ENCODE results near the gene PLSCR1.
"Not testable (repeated sequence)": the region's sequence is repeated elsewhere in the genome, so short reads cannot be mapped to it uniquely, and the experiment has no call there.

PLSCR1 gene

DNA sequence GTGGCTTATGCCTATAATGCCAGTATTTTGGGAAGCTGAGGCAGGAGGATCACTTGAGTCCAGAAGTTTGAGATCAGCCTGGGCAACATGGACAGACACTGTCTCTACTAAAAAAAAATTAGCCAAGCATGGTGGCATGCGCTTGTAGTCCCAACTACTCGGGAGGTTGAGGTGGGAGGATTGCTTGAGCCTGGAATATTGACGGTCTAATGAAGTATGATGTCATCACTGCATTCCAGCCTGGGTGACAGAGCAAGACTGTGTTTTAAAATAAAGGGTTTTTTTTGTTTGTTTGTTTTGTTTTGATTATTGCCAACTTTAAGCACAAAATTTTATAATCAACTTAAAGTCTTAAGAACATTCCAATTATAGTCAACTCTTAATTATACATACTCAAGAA lies 6.8 kb downstream of the PLSCR1 start:
- Histone ChIP-seq H3K36me3 (ENCODE audit: control insufficient read depth, insufficient read depth, low read length) (peaks cover 4% of the 10 kb centered on the region; the same call in 1 of the 2 replicates), H3K9me3 (ENCODE audit: control insufficient read depth, insufficient read depth, low read length) (no peaks in the 10 kb centered on the region; the same call in 1 of the 2 replicates), H3K27ac (ENCODE audit: low read length) (no peak overlapping the region), H3K27me3 (ENCODE audit: control insufficient read depth, insufficient read depth, low read length) (no peaks in the 10 kb centered on the region), H3K4me1 (ENCODE audit: control insufficient read depth, insufficient read depth, low read length) (peaks cover 4% of the 10 kb centered on the region; the same call in 1 of the 2 replicates), H3K4me3 (ENCODE audit: low read length) (no peak overlapping the region)
- no peak for DNase-seq (ENCODE audit: low read depth, low spot score)
- WGBS (ENCODE audit: insufficient coverage, insufficient read length): no CpG with 5 or more reads among the region's 3 CpGs

DNA sequence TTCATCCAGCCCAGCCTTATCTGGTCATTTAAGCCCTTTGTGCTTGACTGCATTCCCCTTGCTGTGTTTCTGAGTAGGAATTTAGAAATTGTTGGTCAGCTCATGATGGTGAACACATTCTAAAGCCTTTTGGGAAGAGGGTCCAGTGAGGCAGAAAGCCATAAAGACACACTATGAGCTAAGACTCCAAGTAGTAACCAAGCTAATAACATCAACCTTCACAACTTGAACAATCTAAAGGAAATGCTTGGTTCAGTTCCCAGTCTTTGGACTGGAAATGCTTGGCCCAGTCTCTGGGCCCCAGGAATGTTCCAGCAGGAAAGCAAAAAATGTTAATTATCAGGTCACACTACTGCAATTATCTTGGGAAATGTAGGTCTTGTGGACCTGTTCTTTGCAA lies 7.7 kb downstream of the PLSCR1 start:
- H3K4me3 ChIP-seq (ENCODE audit: low read length): no peak overlapping the region

GRCh38 chr3:146532406-146532805 lies 12.0 kb downstream of the PLSCR1 start:
- Histone ChIP-seq H3K36me3 (ENCODE audit: control insufficient read depth, insufficient read depth, low read length) (no peaks in the 10 kb centered on the region), H3K27me3 (ENCODE audit: control insufficient read depth, insufficient read depth, low read length) (no peaks in the 10 kb centered on the region), H3K4me1 (ENCODE audit: control insufficient read depth, insufficient read depth, low read length) (peaks cover 3% of the 10 kb centered on the region; the same call in 1 of the 2 replicates), H3K27ac (ENCODE audit: low read length) (no peak overlapping the region), H3K9me3 (ENCODE audit: control insufficient read depth, insufficient read depth, low read length) (no peaks in the 10 kb centered on the region), H3K4me3 (ENCODE audit: low read length) (no peak overlapping the region)
- no peak for DNase-seq (ENCODE audit: low read depth, low spot score)
- no CpG with 5 or more reads among the region's 2 CpGs for WGBS (ENCODE audit: insufficient coverage, insufficient read length)

More for the DNA sequence above, 7.7 kb downstream of the PLSCR1 start:
- Histone ChIP-seq H3K27ac (ENCODE audit: low read length) (no peak overlapping the region), H3K27me3 (ENCODE audit: control insufficient read depth, insufficient read depth, low read length) (no peaks in the 10 kb centered on the region), H3K36me3 (ENCODE audit: control insufficient read depth, insufficient read depth, low read length) (peaks cover 4% of the 10 kb centered on the region; the same call in 1 of the 2 replicates), H3K9me3 (ENCODE audit: control insufficient read depth, insufficient read depth, low read length) (no peaks in the 10 kb centered on the region; the same call in 1 of the 2 replicates), H3K4me1 (ENCODE audit: control insufficient read depth, insufficient read depth, low read length) (peaks cover 3% of the 10 kb centered on the region; the same call in 1 of the 2 replicates)
- no peak for DNase-seq (ENCODE audit: low read depth, low spot score)

DNA sequence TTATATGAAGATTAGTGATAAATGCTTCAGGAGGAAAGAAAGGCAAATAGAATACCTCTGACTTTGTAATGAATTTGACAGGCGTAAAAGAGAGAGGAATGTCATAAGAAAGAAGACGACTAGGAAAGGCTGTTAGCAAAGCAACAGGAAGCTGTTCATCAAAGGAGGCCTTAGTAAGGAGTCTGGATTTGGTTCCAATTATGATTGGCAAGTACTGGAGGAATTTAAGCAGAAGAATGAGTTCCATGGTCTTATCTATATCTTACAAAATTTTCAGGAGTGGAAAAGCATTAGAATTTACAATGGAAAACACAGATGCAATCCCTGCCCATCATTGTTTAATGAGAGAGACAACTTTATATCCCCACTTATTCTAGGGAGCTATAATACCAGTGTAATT lies 13.8 kb downstream of the PLSCR1 start:
- H3K4me1 ChIP-seq (ENCODE audit: control insufficient read depth, insufficient read depth, low read length): peaks cover 3% of the 10 kb centered on the region; the same call in 1 of the 2 replicates
- no peaks in the 10 kb centered on the region for H3K9me3 ChIP-seq (ENCODE audit: control insufficient read depth, insufficient read depth, low read length)
- H3K27me3 ChIP-seq (ENCODE audit: control insufficient read depth, insufficient read depth, low read length): no peaks in the 10 kb centered on the region
- no peaks in the 10 kb centered on the region; the same call in 1 of the 2 replicates for H3K36me3 ChIP-seq (ENCODE audit: control insufficient read depth, insufficient read depth, low read length)
- no CpG with 5 or more reads among the region's 2 CpGs for WGBS (ENCODE audit: insufficient coverage, insufficient read length)
- no peak for DNase-seq (ENCODE audit: low read depth, low spot score)
- H3K27ac ChIP-seq (ENCODE audit: low read length): no peak overlapping the region
- no peak overlapping the region for H3K4me3 ChIP-seq (ENCODE audit: low read length)

GRCh38 chr3:146529021-146529420 lies 15.4 kb downstream of the PLSCR1 start:
- DNase-seq (ENCODE audit: low read depth, low spot score): no peak
- H3K9me3 ChIP-seq (ENCODE audit: control insufficient read depth, insufficient read depth, low read length): no peaks in the 10 kb centered on the region
- no peak overlapping the region for H3K4me3 ChIP-seq (ENCODE audit: low read length)
- H3K36me3 ChIP-seq (ENCODE audit: control insufficient read depth, insufficient read depth, low read length): no peaks in the 10 kb centered on the region; the same call in 1 of the 2 replicates
- no peaks in the 10 kb centered on the region for H3K27me3 ChIP-seq (ENCODE audit: control insufficient read depth, insufficient read depth, low read length)
- no CpG with 5 or more reads among the region's 2 CpGs for WGBS (ENCODE audit: insufficient coverage, insufficient read length)
- H3K27ac ChIP-seq (ENCODE audit: low read length): no peak overlapping the region
- H3K4me1 ChIP-seq (ENCODE audit: control insufficient read depth, insufficient read depth, low read length): peaks cover 1% of the 10 kb centered on the region; the same call in 1 of the 2 replicates

- WGBS (ENCODE audit: insufficient coverage, insufficient read length): no CpG with 5 or more reads among the region's 2 CpGs
Measured at GRCh38 chr3:146524961-146525360, 19.4 kb downstream of the PLSCR1 start.

GRCh38 chr3:146523531-146523930 lies 20.9 kb downstream of the PLSCR1 start:
- WGBS (ENCODE audit: insufficient coverage, insufficient read length): no CpG with 5 or more reads among the region's 4 CpGs
- H3K4me3 ChIP-seq (ENCODE audit: low read length): no peak overlapping the region
- no peak overlapping the region for H3K27ac ChIP-seq (ENCODE audit: low read length)
- H3K27me3 ChIP-seq (ENCODE audit: control insufficient read depth, insufficient read depth, low read length): no peaks in the 10 kb centered on the region
- DNase-seq (ENCODE audit: low read depth, low spot score): no peak
- no peaks in the 10 kb centered on the region; the same call in 1 of the 2 replicates for H3K36me3 ChIP-seq (ENCODE audit: control insufficient read depth, insufficient read depth, low read length)
- H3K9me3 ChIP-seq (ENCODE audit: control insufficient read depth, insufficient read depth, low read length): no peaks in the 10 kb centered on the region
- H3K4me1 ChIP-seq (ENCODE audit: control insufficient read depth, insufficient read depth, low read length): peaks cover 2% of the 10 kb centered on the region; the same call in 1 of the 2 replicates

More at GRCh38 chr3:146524961-146525360, 19.4 kb downstream of the PLSCR1 start:
- peaks cover 2% of the 10 kb centered on the region; the same call in 1 of the 2 replicates for H3K4me1 ChIP-seq (ENCODE audit: control insufficient read depth, insufficient read depth, low read length)
- H3K36me3 ChIP-seq (ENCODE audit: control insufficient read depth, insufficient read depth, low read length): no peaks in the 10 kb centered on the region; the same call in 1 of the 2 replicates
- no peak for DNase-seq (ENCODE audit: low read depth, low spot score)
- no peaks in the 10 kb centered on the region for H3K9me3 ChIP-seq (ENCODE audit: control insufficient read depth, insufficient read depth, low read length)
- H3K27ac ChIP-seq (ENCODE audit: low read length): no peak overlapping the region
- H3K4me3 ChIP-seq (ENCODE audit: low read length): no peak overlapping the region
- H3K27me3 ChIP-seq (ENCODE audit: control insufficient read depth, insufficient read depth, low read length): no peaks in the 10 kb centered on the region

DNA sequence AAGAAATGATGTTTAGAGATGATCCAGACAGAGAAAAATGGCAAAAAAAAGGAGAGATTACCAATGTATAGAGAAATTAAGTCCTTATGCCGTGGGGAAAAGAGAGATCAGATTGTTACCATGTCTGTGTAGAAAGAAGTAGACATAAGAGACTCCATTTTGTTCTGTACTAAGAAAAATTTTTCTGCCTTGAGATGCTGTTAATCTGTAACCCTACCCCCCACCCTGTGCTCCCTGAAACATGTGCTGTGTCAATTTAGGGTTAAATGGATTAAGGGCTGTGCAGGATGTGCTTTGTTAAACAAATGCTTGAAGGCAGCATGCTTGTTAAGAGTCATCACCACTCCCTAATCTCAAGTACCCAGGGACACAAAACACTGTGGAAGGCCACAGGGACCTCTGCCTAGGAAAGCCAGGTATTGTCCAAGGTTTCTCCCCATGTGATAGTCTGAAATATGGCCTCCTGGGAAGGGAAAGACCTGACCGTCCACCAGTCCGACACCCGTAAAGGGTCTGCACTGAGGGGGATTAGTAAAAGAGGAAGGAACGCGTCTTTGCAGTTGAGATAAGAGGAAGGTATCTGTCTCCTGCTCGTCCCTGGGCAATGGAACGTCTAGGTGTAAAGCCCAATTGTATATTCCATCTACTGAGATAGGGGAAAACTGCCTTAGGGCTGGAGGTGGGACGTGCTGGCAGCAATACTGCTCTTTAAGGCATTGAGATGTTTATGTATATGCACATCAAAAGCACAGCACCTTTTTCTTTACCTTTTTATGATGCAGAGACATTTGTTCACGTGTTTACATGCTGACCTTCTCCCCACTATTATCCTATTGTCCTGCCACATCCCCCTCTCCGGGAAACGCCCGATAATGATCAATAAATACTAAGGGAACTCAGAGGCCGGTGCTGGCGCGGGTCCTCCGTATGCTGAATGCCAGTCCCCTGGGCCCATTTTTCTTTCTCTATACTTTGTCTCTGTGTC lies 21.9 kb downstream of the PLSCR1 start:
- not testable (repeated sequence) for DNase-seq (ENCODE audit: low read depth, low spot score); H3K9me3 ChIP-seq (ENCODE audit: control insufficient read depth, insufficient read depth, low read length); H3K27ac ChIP-seq (ENCODE audit: low read length); H3K27me3 ChIP-seq (ENCODE audit: control insufficient read depth, insufficient read depth, low read length); H3K36me3 ChIP-seq (ENCODE audit: control insufficient read depth, insufficient read depth, low read length); H3K4me3 ChIP-seq (ENCODE audit: low read length); H3K4me1 ChIP-seq (ENCODE audit: control insufficient read depth, insufficient read depth, low read length)
- WGBS (ENCODE audit: insufficient coverage, insufficient read length): no CpG with 5 or more reads among the region's 17 CpGs

- H3K4me1 ChIP-seq (ENCODE audit: control insufficient read depth, insufficient read depth, low read length): peaks cover 2% of the 10 kb centered on the region; the same call in 1 of the 2 replicates
- WGBS (ENCODE audit: insufficient coverage, insufficient read length): no CpG with 5 or more reads among the region's 1 CpG
- no peak overlapping the region for H3K27ac ChIP-seq (ENCODE audit: low read length)
- DNase-seq (ENCODE audit: low read depth, low spot score): no peak
- no peak overlapping the region for H3K4me3 ChIP-seq (ENCODE audit: low read length)
- H3K36me3 ChIP-seq (ENCODE audit: control insufficient read depth, insufficient read depth, low read length): no peaks in the 10 kb centered on the region
- no peaks in the 10 kb centered on the region for H3K27me3 ChIP-seq (ENCODE audit: control insufficient read depth, insufficient read depth, low read length)
- no peaks in the 10 kb centered on the region for H3K9me3 ChIP-seq (ENCODE audit: control insufficient read depth, insufficient read depth, low read length)
Measured at GRCh38 chr3:146521394-146521793, 23.0 kb downstream of the PLSCR1 start.

- Histone ChIP-seq H3K36me3 (ENCODE audit: control insufficient read depth, insufficient read depth, low read length) (no peaks in the 10 kb centered on the region), H3K4me3 (ENCODE audit: low read length) (no peak overlapping the region), H3K27ac (ENCODE audit: low read length) (no peak overlapping the region), H3K4me1 (ENCODE audit: control insufficient read depth, insufficient read depth, low read length) (peaks cover 2% of the 10 kb centered on the region; the same call in 1 of the 2 replicates), H3K9me3 (ENCODE audit: control insufficient read depth, insufficient read depth, low read length) (no peaks in the 10 kb centered on the region), H3K27me3 (ENCODE audit: control insufficient read depth, insufficient read depth, low read length) (no peaks in the 10 kb centered on the region)
- DNase-seq (ENCODE audit: low read depth, low spot score): no peak
Measured at GRCh38 chr3:146519810-146520209, 24.6 kb downstream of the PLSCR1 start.

All from iPS DF 6.9 (cell line).